NCI-H1417 (cell line): Measurements from ENCODE around the gene TRIM31.
A peak's percentile ranks its signal among the peaks of the same experiment; 100 is the strongest.

Experiments
- DNase-seq, 3 experiments: peaks; one replicate each; lab custom pipeline; 2025; lab: John Stamatoyannopoulos, UW

Gene TRIM31

DNA sequence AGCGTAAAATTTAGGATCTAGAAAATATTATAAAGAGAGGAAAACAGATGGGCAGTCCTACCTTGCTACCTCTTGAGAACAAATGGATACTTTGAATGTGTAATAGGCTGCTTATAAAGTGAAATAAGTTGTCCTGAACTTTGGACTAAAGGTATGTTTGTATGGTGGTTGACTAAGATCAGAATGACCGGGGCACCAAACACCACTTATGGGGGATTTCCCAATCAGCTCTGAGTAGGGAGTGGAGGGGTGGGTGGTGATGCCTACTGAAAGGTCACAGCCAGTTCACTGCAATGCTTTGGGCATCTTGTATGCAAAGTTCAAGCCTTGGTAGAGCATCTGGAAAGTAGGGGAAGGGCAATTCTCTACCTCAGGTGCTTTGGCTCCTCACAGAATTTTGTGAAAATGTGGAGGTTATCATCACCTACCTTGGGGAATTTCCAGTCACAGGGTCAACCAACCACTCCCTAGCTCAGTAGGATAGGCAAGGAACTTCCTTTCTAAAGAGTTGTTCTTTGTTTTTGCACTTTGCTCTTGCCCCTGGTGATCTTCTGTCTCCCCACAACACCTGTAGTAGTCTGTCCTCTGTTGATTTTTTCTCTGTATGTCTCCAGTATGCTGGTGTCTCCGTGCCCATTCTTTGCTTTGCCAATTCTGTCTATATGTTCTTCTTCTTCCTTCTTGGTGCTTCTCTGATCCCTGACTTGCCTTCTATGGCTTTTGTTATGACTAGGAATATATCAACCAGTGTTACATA, at the start of gene TRIM31:
TRIM31 (minus strand) TSS at position 88 of the 757 bp plus-strand sequence. CDS start 285 bp downstream, outside the sequence.
- no peak for DNase-seq

- DNase-seq = no peak
Measured at GRCh38 chr6:30162265-30163089, 49.6 kb upstream of the TRIM31 start.

DNA sequence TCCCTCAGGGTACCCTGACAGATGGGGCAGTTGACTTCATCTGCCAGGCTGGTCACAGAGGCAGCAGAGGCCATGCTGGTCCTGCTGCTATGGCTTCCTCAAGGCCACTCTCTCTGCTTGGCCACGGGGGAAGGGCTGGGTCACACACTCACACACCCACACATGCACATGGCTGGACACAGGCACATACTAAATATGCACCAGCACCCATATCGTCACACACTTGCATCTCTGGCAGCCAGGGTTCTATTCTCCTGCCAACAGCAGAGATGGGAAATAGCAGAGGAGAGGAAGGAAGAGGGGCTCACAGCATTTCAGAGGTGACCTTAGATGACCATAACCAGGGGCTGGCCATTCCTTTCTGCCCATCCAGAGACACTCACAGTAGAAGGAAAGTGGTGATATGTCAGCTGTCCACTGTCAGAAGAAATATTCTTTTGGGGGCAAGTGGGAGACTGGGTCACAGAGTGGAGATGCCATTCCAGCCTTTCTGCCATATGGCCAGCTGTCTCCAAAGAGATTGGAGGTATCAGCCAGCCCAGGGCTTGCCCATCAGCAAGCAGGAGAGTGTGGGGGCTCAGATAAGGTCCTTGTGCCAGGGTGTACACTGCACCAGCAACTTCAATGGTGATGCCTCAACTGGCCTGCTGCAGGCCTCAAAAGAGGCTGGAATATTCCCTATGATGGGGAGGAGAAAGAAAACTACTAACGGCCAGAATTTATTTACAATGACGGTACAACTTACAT, 48.1 kb upstream of the TRIM31 start, which contains the start of gene TRIM10:
TRIM10 (minus strand) TSS at position 427 of the 747 bp plus-strand sequence; CDS start at position 74, 353 bp downstream.
- no peak for DNase-seq

- DNase-seq = no peak
Measured at GRCh38 chr6:30160008-30160784, 47.3 kb upstream of the TRIM31 start.

DNA sequence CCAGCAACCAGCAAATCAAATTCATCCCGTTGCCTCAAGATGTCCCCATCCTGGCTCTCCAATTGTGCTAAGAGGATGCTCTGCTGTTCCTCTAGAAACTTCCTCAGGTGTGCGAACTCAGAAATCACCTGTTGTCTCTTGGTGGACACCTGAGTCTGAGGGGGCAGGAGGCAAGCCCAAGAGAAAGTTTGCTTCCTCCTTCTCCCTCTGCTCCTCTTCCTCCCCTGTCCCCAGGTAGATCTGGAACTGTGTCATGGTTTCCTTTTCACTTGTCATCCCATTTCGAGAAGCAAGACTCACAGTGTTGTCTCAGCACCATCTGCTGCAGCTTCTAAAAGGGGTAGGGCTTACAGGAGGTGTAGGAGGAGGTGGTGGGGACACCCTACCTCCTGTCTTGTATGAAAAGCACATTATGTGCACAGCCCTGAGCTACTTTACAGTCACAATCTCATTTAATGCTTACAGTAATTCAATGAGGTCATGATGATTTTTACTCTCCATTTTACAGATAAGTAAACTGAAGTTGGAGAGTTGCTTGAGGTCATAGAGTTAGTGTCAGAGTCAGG, 45.7 kb upstream of the TRIM31 start:
- no peak for DNase-seq

DNA sequence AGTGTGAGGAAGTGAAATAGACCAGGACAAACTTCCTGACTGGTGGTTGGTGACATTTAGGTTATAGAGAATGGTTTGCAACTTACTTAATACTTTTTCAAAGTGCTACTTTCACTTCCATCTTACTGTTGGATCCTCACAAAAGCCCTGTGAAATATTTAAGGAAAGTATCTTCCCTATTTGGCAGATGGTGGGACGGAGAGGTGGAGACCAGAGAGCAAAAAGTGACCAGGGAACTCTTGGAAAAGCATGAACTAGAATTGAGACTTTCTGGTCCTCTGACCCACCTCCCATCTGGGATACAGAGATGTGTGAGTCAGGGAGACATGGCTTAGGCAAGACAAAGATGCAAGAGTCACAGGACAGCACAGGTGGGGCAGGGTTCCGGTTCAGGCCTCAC, 45.1 kb upstream of the TRIM31 start:
- no peak for DNase-seq

DNA sequence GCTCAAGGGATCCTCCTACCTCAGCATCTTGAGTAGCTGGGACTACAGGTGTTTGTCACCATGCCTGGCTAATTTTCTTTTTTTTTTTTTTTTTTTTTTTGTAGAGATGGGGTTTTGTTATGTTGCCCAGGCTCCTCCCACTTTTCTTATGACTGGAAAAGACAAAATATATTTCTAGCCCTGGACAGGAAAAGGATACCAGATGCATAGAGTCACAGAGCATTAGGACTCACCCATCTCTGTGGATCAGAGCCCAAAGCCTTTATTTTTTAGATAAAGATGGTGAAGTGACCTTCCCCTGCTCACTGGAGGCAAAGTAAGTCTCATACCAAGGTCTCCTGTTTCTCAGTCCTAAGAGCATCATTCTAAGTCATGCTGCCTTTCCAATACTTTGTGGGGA, 44.7 kb upstream of the TRIM31 start:
- DNase-seq = no peak

GRCh38 chr6:30156774-30157173, 43.9 kb upstream of the TRIM31 start:
- DNase-seq = no peak

DNA sequence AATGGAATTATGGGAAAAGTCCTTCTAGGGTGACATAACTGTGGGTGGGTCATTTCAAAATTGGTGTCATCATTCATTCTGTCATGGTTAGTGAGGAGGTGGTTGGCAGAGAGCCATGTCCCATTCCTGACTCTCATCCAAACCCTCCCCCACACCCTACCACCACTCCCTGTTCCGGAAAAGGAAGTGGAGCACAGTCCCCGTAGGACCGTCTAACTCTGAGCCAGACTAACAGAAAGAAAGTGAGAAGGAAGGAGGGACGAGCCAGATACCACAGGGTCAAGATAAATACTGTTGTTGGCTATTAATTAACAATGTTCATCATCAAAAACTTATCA, 43.3 kb upstream of the TRIM31 start:
- DNase-seq = no peak

GRCh38 chr6:30155520-30156261, 42.8 kb upstream of the TRIM31 start:
- DNase-seq = no peak

GRCh38 chr6:30154709-30155519, 42.0 kb upstream of the TRIM31 start:
- peak in 1 of 3 experiments; percentile 33 for DNase-seq

DNA sequence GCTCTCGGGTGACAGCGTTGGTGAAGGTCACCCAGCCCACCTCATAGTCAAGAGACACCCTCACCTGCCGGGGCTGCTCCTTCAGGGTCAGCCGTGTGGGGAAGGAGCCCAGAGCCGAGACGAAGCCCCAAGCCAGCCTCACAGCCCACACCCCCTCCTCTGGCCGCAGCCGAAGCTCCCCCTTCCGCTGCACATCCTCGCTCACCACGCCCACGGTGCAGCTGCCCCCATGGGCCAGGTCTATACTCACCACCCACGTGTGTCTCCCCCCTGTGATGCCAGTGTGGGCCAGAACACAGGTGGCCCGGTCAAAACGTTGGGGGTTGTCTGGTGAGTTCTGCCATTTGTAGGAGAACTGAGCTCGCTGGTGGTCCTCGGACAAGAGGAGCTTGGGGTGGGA, 41.2 kb upstream of the TRIM31 start:
- no peak for DNase-seq

- DNase-seq = no peak
Measured at GRCh38 chr6:30152910-30153610, 40.2 kb upstream of the TRIM31 start.

DNA sequence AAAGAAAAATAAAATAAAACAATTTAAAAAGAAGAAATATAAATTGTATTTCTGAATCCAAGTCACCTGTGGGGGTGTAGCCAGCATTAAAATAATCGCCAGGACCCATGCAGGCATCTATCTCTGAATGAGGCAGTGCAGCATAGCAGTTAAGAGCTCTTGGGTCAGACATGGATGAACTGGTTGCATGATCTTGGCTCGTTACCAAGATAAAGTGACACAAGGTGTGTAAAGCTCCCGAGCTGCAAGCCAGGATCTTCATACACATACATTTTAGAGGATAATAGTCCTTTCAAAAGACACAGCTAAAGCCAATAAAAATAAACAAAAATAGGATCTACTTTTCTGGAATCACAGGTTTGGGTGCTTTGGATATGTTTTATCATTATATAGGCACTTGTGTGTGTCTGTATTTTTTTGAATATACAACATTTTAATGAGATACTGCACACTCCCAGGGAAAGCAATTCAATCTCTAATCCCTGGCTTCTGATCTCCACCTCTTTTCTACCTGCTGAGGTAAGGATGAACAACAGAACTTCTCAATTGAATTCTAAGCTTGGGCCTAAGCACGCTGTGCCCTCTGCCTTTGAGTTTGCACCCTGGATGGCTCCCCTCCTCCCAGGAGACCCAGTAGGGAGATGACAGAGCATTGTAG, 39.3 kb upstream of the TRIM31 start:
- peak in 2 of 3 experiments; percentile 2 to 8 for DNase-seq

- no peak for DNase-seq
Measured at GRCh38 chr6:30151580-30151979, 38.7 kb upstream of the TRIM31 start.

DNA sequence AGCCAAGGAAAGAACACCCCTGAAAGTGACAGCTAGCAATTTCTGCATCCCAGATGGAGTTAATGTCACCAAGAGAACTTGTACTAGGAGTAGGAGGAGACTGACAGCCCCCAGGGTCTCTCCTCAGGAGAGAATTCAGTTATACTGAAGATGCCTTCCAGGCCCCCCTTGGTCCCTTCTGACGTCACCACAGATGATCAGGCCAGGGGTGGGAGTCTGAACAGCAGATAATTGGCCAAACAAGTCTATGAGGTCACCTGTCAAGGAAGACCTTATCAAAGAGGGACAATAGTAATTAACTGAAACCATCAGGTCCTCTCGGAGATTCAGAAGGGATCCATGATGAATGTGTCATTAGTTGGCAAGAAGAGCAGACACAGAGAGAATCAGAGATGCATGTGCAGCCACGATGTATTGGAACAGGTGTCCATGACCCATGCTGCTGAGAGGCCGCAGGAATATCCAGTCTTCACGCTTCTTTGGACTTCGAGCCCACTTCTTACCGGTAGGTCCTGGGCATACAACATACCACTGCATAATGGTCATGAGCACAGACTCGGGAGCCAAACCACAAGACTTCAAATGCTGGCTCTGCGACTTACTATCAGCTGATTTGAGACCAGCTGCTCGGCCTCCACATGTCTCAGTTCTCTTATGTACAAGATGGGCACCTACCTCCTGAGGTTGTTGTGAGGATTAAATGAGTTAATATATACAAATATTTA, 37.9 kb upstream of the TRIM31 start:
- no peak for DNase-seq

DNA sequence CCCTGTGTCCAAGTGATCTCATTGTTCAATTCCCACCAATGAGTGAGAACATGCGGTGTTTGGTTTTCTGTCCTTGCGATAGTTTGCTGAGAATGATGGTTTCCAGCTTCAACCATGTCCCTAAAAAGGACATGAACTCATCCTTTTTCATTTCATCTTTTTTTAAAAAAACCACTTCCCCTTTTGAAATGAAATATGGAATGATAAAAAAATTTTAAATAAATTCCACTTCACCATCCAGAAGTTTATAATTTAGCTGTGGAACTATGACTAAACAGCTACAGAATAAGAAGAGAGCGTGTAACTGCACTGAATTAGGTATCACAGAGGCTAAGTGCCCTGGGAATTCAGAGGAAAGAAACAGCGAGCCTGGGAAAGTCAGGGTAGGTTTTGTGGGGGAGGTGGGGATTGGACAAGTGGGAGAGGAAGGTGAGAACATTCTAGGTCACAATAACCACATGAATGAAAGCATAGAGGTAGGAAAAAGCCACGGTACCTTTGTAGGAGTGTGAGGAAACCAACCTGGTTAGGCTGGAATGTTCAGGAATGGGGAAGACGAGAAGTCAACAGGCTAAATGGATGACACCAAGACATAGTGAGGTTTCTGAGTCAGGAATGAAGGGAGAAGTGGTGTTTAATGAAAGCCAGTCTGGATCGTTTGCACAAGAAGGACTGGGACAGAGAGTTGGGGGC, 37.1 kb upstream of the TRIM31 start:
- DNase-seq = no peak
